GM21367 (cell line): Measurements from ENCODE around the gene WWC2.

ENCODE experiments used
- ATAC-seq: cut with Tn5 transposase; IDR thresholded peaks from one replicate; pipeline ENCODE4 v1.9.1; 2021; ENCODE audit not compliant: unreplicated experiment

The WWC2 gene

DNA sequence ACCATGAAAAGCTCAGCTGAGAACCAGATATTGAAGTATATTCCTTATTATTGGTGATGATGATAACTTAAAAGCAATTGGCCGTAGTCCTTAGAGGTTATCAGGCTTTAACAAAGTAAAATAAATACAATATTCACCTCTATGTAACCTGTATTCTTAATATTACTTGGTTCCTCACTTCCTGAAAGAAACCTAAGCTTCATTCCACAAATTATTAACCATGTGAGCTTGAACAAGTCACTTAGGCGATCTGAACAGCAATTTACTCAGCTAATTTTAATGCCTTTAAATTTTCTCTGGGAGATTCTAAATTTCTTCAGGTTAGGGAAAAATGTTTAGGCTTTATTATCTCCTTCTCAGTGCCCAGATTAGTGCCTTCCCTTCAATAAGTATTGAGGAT, 151.8 kb downstream of the WWC2 start:
- no peak for ATAC-seq

- no peak for ATAC-seq
Observed at GRCh38 chr4:183252959-183253358, 153.9 kb downstream of the WWC2 start.

DNA sequence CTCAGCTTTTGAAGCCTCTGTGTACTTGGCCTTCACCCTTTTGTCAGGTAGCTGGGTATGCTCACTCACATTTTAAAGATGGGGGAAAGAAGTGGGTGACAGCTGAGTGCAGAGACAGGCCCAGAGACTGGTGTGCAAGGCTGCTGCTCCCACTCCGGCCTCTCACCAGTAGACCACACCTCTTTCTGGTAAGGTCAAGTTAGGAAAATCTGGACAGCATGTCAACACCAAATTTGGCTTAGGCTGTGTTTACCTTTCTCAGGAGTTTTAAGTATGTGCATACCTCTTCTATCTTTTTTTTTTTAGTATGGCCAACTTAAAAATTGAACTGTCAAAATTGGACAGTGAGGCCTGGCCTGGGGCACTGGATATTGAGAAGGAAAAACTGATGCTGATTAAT, 154.4 kb downstream of the WWC2 start:
- no peak for ATAC-seq

GRCh38 chr4:183254162-183254561, 155.1 kb downstream of the WWC2 start:
- ATAC-seq: no peak

DNA sequence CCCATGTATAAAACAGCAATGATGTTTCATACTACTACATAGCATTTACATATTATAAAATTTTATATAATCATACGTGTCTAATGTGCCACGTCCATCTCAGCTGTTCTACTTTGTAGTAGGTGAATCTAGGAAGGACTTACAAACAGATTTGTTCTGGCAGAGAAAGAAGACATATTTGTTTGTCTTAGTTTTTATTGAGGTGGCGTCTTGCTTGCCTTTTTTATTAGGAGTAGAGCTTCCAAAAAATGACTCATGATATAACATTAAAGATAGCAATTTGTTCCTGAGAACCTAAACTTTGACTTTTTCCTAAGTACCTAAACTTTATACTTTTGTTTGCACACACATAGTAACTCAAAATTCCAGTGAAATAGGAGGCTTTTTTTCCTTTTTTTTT, 156.4 kb downstream of the WWC2 start:
- no peak for ATAC-seq

DNA sequence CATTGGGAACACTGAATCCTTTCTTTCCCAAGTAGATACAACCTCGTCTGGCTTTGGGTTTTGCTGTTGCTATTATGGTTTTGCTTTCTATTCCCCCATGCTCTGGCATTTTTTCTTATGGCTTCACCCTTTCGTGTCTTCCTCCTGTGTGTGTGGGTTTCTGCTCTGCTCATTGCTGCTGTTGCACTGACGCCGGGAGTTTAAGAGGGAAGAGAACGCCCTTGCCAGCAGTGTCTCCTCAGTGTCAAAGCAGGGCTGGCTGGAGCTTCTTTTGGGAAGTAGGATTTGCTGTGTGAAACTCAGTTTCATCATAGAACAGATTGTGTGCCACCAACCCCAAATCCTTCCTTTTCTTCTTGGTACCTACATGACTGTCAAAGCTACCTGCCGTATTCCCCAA, 157.3 kb downstream of the WWC2 start:
- no peak for ATAC-seq

DNA sequence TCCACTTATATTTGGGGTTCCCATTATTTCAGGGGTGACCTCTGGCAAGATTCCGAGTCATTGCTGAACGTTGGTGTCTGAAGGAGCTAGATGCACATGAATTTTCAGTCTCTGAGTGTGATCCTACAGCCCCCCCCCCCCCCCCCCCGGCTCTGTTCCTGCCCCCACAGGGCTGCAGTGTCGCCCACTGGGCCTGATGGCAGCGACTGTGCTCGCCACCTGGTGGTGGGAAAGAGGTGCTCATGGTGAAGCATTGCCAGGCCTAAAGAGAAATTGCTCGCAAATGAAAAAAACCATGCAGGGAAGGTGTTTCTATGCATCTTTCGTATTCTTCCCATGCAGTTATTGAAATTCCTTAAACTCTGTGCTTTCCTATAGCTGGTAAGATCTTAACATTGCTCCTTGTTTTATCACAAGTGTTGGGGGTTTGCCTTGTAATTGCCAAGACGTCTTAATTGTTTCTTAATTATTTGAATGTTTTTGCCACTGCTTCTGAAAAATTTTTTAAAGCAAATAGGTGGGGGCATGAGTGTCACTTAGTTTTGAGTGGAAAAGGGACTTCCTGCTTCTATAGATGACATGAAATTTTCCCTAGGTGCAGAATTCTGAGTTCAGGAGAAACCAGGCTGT, 157.8 kb downstream of the WWC2 start:
- peak; percentile 78 for ATAC-seq

- no peak for ATAC-seq
Observed at GRCh38 chr4:183257808-183258207, 158.8 kb downstream of the WWC2 start.

DNA sequence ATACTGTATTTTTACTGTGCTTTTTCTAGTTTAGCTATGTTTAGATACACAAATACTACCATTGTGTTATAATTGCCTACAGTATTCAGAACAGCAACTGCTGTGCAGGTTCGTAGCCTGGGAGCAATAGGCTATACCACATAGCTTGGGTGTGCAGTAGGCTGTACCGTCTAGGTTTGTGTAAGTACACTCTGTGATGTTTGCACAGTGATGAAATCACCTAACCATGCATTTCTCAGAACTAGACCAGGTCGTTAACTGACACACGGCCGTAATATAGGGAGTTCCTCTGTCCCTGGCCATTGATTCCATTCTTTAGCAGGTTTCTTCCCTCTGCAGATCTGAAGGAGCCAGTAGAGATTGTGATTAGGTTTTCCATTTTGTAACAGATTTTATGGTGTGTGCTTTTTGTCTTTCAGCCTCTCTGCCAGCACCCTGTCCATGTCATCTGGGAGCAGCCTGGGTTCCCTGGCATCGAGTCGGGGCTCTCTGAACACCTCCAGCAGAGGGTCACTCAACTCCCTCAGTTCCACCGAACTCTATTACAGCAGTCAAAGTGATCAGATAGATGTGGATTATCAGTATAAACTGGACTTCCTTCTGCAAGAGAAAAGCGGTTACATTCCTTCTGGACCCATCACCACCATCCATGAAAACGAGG, 161.6 kb downstream of the WWC2 start:
- ATAC-seq: no peak

- ATAC-seq: peak; percentile 89
Observed at GRCh38 chr4:183261953-183262775, 163.1 kb downstream of the WWC2 start.

GRCh38 chr4:183262776-183263100, 163.7 kb downstream of the WWC2 start:
- ATAC-seq: no peak

GRCh38 chr4:183263787-183264386, 164.8 kb downstream of the WWC2 start:
- ATAC-seq: no peak

DNA sequence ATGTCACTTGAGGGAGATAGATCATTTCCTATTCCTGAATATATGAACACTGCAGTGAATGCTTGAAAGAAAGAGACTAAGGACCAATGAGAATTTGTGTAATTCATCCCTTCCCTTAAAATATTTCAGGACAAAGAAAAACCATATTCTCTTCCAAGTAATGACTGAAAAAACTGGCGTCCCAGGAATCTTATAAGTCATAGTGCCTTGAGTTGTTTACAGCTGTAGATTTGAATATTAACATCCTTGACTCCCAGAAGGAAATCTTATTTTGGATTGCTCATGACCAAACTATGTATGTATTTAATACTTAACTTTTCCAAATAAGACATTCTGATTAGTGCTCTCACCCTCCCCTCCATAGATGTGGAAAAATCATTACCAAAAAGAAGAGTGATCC, 165.6 kb downstream of the WWC2 start:
- ATAC-seq: no peak

DNA sequence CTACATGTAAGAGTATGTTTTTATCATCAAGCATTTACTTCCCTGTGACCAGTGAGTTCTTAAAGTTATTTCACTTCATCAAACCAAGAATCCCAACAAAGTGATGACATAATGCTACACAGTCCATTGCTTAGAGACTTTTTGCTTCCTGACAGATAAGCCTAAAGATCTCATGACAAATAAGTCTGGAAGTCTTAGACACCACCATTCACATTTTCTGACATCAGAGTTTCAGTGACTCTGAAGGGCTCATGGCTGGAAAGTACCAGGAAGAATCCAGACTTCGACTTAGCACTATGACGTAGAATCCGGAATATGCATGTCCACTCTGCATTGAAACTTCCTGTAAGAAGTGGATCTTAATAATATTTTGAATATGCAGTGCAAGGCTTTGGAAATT, 167.3 kb downstream of the WWC2 start:
- ATAC-seq: no peak

DNA sequence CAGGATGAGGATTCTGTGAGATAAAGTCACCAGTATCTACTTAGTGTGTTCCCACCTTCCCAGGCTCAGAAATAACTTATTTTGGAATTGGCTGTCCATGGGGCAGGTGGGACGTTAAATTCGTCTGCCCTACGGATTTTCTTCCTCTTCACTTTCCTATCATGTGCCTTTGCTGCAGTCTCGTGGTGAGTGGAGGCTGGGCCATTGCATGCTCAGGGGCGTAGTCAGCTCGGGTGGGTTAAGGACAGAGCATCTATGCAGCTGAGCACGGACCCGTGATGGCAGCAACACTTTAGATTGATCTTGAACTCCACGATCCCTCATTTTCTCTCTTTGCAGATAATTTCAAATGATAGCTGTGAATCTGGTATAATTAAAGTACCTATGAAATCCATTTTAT, 169.5 kb downstream of the WWC2 start:
- no peak for ATAC-seq

- ATAC-seq: no peak
Observed at GRCh38 chr4:183272384-183272783, 173.3 kb downstream of the WWC2 start.

- ATAC-seq: no peak
Observed at GRCh38 chr4:183276106-183276505, 177.0 kb downstream of the WWC2 start.

- ATAC-seq: no peak
Observed at GRCh38 chr4:183284258-183284785, 185.3 kb downstream of the WWC2 start.

DNA sequence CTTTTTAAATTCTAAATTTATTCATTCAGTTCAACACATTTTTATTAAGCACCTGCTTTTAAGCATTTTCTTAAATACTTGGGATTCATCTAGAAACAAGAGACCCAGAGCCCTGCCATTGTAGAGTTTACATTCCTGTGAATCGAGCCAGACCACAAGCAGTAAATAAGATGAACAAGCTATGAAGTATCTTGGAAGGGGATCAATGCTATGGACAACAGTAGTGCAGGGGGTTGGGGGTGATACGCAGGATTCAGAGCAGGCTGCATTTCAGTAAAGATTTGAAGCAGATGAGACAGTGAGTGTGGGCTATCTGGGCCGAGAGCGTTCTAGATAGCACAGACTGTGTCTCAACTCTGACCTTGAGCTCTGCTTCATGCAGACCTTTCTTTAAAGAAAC, 185.9 kb downstream of the WWC2 start:
- ATAC-seq: no peak

- ATAC-seq: no peak
Observed at GRCh38 chr4:183285886-183286285, 186.8 kb downstream of the WWC2 start.

DNA sequence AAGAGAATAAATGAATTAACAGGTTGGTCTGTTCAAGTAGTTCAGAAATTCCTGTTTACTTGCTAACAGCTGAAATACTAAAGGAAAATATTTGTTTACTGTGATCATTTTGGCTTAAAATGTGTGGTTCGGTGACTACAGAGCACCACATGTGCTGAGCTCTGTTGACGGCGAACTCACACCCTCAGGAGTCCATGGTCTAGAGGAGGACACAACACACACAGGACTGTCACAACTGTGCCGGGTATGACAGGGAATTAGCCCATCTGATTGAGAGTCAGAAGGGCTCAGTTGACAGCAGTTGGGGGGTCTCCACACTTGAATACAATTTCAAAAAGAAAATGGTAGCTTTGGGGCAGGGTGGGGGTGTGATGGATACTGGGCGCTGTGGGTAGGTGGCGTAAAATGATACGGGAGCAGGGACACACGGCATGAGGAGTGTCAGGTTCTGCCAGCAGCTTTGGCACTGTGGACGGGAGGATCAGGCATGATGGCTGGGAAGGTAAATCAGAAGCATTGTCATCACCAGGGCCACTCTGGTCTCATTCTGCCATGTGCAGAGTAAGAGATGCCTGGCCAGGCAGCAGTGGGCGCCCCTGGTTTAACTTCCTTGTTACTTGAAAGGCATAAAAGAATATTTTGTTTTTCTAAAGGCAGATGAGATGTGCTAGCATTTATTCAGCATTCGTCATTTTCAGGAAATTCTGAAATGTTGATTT, 187.7 kb downstream of the WWC2 start:
- no peak for ATAC-seq
